DMS79 treated with DMSO at 0.1 percent for 48 hours (cell line): ENCODE data around the gene TTC13.

Experiments
- DNase-seq: peaks from one replicate; lab custom pipeline; 2025; lab: John Stamatoyannopoulos, UW

Gene TTC13

GRCh38 chr1:230906226-230906625, 72.4 kb downstream of the TTC13 start:
- no peak for DNase-seq

- no peak for DNase-seq
Measured at GRCh38 chr1:230905733-230906132, 72.9 kb downstream of the TTC13 start.

- DNase-seq: no peak
Measured at GRCh38 chr1:230902349-230902923, 76.2 kb downstream of the TTC13 start.

DNA sequence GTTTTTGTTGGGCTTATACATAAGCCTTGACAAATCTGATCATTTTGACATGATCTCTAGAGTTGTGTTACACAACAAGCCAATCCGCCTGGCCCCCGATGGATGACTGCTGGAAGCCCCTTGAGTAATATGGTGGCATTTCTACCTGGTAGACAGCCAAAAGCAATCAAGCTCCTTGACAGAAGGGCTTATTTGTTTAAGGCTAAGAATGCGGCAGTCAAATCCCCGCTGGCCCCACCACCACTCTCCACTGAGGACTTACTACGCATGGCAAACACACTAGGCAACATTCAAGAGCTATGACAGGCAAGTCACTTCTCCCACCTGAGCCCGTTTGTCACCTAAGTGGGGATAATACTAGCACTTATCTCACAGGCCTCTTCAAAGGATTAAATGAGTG, 77.0 kb downstream of the TTC13 start:
- DNase-seq: no peak

DNA sequence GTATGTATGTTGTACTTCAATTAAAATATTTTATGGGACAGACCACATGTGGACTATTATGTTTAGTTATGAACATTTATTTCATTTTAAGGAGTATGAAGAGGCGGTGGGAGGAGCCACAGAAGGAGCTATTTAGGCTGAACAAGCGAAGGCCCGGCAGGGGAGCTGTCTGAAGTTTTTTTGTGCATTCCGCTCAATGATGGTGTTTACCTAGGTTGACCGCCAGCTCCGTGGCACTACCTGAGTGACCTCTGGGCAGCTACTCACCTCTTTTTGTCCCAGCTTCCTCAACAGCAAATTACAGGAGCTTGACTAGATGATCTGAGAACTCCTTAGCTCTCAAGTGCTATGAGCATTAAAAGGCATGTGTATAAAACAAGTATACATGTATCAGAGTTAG, 77.7 kb downstream of the TTC13 start:
- no peak for DNase-seq

DNA sequence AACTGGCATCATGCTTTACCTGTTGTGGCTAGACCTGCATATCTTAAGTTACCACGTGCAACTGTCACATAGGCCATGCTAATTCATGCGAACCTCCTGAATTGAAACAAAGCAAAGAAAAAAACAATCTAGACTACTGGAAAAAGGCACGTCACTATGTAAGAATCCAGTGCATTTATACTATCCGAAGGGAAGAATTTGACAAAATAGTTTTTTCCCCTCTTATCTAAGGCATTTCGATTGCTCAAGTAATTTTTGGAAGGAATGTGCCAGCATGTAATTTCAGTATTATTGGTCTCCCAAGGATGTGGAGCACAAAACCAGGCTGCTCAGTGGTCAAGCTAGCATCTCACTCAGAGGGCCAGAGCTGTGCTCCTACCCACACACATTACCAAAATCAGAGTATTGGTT, 78.8 kb downstream of the TTC13 start:
- DNase-seq: no peak

- DNase-seq: no peak
Measured at GRCh38 chr1:230898748-230899147, 79.9 kb downstream of the TTC13 start.

DNA sequence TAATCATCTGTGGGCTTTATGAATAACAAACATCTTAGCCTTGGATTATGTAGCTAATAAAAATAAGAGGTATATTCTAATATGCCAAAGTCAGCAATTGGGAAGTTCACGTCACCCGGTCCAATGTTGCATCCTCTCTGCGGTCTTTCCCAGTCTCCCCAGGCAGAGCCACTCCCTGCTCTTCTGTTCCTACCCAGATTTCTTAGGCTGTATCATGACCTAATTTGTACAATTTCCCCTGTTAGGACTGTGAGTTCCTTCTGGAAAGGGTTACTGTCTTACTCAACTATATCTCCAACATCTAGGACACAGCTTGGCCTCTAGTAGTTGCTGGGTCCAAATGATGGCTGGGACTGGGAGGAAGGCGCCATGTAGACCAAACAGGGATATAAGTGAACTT, 80.5 kb downstream of the TTC13 start:
- DNase-seq: no peak

DNA sequence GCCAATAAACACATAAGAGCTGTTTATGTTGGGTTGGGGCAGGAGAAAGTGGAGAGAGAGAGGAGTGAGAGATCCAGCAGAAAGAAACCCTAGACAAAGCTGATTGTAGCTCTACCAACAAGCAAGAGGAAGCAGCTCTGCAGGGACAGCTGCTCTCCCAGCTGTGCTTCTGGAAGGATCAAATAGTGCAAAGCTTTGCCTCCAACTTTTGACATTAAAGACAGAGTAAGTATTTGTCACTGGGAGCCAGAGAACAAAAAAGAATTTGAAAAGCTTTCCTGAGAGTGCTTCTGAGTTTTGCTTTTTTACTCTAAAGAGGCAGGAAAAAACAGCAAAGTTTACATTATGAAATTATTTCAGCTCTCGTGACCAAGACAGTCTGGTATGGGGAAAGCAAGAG, 81.9 kb downstream of the TTC13 start:
- no peak for DNase-seq

- DNase-seq: no peak
Measured at GRCh38 chr1:230895452-230895851, 83.2 kb downstream of the TTC13 start.

- no peak for DNase-seq
Measured at GRCh38 chr1:230894664-230895063, 84.0 kb downstream of the TTC13 start.

DNA sequence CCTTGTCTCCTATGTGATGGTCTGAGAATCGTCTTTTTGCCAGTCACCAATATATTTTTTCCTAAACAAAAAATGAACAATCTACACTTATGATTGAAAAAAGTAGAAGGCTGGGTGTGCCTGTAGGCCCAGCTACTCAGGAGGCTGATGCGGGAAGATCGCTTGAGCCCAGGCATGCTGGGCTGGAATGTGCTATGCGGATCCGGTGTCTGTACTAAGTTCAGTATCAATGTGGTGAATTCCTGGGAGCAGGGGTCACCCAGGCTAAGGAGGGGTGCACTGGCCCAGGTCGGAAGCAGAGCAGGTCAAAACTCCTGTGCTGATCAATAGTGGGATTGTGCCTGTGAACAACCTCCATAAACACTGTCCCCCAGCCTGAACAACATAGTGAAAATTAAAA, 84.6 kb downstream of the TTC13 start:
- no peak for DNase-seq

- no peak for DNase-seq
Measured at GRCh38 chr1:230892018-230892491, 86.6 kb downstream of the TTC13 start.

- DNase-seq: no peak
Measured at GRCh38 chr1:230891413-230891812, 87.2 kb downstream of the TTC13 start.

DNA sequence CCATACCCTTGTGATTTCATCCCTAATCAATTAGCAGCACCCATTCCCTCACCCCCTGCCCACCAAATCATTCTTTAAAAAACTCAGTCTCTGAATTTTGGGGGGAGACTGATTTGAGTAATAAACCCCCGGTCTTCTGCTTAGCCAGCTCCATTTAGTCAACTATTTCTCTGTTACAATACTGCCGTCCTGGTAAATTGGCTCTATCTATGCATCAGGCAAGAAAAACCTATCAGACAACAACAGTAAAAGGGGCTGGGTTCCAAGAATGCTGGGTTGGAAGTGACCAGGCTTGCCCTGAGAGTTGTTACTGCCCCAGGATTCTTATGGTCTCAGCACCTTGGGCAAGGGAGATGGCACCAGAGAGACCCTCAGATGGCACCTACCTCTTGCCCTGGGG, 94.0 kb downstream of the TTC13 start:
- DNase-seq: no peak

- no peak for DNase-seq
Measured at GRCh38 chr1:230883967-230884366, 94.7 kb downstream of the TTC13 start.

DNA sequence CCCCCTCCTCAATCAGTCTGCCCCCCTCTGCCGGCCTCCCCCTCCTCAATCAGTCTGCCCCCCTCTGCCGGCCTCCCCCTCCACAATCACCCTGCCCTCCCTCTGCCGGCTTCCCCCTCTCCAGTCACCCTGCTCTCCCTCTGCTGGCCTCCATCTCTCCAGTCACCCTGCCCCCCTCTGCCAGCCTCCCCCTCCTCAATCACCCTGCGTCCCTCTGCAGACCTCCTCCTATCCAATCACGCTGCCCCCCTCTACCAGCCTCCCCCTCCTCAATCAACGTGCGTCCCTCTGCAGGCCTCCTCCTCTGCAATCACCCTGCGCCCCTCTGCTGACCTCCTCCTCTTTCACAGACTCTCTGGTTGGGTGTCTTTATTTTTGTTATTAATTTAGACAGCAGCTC, 98.9 kb downstream of the TTC13 start:
- DNase-seq: no peak

DNA sequence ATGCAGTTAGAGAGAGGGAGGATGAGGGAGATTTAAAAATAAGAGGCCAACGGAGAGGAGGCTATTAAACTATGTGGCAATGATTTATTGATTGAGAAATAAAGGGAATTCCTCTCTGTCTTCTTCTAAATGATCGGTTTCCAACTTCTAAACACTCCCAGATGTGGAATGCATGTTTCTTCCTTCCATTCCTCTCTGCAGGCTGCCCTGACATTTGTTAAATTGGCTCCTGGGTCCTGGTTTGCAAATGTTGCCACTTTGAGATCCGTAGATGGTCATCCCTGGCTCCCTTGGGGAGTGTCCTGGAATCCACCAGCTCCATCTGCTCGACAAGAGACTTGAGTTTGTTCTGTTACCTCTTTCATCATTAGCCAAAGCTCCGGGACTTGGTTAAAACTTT, 100.1 kb downstream of the TTC13 start:
- DNase-seq: no peak

DNA sequence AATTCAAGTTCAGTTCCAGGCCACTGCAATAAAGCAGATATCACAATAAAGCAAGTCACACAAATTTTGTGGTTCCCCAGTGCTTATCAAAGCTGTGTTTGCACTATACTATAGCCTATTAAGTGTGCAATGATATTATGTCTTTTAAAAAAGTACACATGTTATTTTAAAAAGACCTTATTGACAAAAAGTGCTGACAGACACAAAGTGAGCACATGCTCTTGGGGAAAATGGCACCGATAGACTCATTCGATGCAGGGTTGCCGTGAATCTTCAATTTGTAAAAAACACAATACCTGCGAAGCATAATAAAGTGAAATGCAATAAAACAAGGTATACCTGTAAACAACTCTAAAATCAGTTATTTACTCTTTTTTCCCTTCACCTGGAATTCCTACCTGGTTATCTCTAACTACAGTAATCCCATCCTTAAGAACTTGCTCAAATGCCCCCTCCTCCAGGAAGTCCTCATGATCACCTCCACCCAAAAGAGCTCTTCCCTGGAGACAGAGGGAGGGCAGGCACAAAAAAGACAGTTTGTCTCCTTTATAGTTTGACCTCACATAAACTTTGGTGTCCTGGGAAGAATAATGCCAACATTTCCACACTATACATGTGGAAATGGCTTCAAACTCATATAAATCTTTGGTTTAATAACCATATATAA, 100.6 kb downstream of the TTC13 start:
- no peak for DNase-seq

DNA sequence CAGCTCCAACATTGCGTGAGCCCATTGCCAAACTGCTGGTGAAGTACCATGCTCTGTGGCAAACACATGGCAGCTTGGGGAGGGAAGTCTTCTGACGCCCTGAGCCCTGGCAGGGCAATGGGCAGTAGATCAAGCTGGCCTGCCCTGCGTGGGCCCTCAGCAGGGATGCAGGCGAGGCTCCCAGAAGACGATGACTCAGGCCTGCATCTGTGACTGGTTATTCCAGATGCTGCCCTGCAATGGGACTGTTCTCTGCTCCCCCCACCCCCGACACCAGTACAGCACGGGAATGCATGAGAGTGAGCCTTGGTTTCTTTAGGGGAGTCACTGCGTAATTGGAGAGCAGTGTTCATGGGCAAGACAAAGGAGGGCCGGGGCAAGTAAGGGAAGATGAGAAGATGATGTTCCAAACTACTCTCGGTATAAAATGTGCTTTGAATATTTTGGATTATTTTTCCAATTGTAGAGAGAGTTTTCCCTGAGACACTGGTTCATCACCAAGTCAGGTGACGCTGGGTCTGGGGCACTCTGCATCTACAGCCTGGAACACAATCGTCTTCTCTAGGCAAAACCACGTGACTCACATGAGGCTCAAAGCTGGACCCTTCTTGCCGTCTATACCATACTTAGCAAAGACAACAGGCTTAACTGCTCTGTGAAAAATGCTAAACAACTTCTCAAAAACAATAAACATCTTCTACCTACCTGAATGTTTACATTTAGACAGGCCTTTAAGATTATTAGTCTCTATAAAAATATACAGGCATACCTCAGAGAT, 101.3 kb downstream of the TTC13 start:
- DNase-seq: no peak

DNA sequence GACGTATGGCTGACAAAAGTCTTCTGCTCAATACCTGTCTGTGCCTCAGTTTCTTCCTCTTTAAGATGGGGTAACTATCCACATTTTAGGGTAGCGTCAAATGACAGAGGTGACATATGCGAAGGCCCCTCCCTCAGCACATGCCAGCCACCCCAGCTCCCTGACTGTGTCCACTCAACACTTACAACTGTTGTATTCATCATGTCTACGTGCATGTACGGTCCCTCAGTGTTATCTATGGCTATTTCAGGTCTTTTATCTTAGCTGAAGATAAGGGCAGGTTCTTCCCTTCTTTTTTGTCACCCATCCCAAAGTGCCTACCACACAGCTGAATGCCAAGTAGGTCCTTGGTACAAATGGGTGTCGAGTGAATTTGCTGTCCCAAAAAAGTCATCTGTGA, 102.0 kb downstream of the TTC13 start:
- DNase-seq: no peak

DNA sequence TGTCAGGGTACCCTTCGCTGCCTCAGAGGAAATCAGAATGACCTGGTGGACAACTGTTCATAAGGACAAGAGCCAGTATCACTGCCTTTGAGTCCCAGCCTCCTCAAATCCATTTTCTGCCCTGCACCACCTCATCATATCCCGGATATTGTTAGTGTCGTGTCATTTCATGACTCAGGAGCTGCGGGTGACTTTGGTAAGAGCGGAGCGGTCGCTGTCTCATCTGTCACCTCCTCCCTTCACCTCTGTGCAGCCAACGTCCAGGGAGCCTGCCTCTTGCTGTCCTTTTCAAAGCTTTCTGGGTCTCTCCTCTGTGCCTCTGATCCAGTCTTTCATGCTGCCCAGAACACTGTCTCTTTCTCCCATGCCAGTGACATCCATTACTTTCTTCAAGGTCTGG, 103.3 kb downstream of the TTC13 start:
- DNase-seq: no peak

DNA sequence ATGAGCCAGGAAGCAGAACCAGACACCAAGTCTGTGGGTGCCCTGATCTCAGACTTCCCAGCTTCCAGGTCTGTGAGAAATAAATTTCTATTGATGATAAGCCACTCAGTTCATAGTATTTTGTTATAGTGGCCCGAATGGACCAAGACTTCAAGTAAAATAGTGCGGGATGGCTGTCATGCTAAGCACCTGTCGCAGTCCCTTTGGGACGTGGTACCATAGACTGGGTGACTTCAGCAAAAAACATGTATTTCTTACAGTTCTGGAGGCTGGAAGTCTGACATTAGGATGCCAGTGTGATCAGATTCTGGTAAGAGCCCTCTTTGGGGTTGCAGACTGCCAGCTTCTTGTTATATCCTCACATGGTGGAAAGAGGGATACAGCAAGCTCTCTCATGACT, 107.7 kb downstream of the TTC13 start:
- DNase-seq: no peak
